IMR-90 (cell line): ENCODE measurements around the gene LYRM2. TPM values are rescaled to one million over a fixed set of nuclear protein-coding genes. Genes with fewer than 3 reads are reported as not detected.

Experiments used
- ATAC-seq: fragments of 200-7000 bp; cut with Tn5 transposase; 2 replicates; pipeline ENCODE4 v1.9.1; 2020; ENCODE audit warnings: low read depth, mild to moderate bottlenecking, moderate library complexity
- BruUV-seq: library from RNA; stranded (reverse); fragments of 400-500 nt; replicated peaks from 2 replicates; lab custom pipeline; 2021; lab: Mats Ljungman, UMichigan
- CTCF ChIA-PET: fragments of 300-600 bp; formaldehyde crosslinking; extraction: SDS; loops from one replicate; lab custom pipeline; 2021; ENCODE audit warnings: antibody characterized with exemption; lab: Yijun Ruan, JAX
- POLR2A ChIA-PET: fragments of 300-600 bp; sonication (Branson Sonifier 250); formaldehyde crosslinking; loops from one replicate; lab custom pipeline; 2022; ENCODE audit warnings: antibody characterized with exemption; ENCODE audit not compliant: unreplicated experiment; lab: Charles Lee
- DNase-seq: peaks from one replicate; pipeline ENCODE4 v3.0.0; 2013
- H2AFZ ChIP-seq: replicated peaks from 2 replicates; pipeline ENCODE3; 2013; ENCODE audit warnings: low read length, mild to moderate bottlenecking; ENCODE audit not compliant: poor library complexity
- H2AK5ac ChIP-seq: 2 replicates; pipeline ENCODE4 v1.6.1; 2013; ENCODE audit warnings: low read depth, low read length, inconsistent platforms
- H2AK9ac ChIP-seq: replicated peaks from 2 replicates; pipeline ENCODE3; 2013; ENCODE audit warnings: mild to moderate bottlenecking, low read depth, low read length, moderate library complexity; ENCODE audit not compliant: poor library complexity
- H2BK120ac ChIP-seq: 2 replicates; pipeline ENCODE4 v1.6.1; 2013; ENCODE audit warnings: low read depth, low read length, inconsistent platforms
- H2BK15ac ChIP-seq: 3 replicates; pipeline ENCODE4 v1.6.1; 2013; ENCODE audit warnings: low read depth, low read length, inconsistent platforms
- H2BK20ac ChIP-seq: 2 replicates; pipeline ENCODE4 v1.6.1; 2013; ENCODE audit warnings: low read depth, mild to moderate bottlenecking, inconsistent platforms, low read length, moderate library complexity
- H2BK5ac ChIP-seq: 2 replicates; pipeline ENCODE4 v1.6.1; 2013; ENCODE audit warnings: mild to moderate bottlenecking, low read depth, low read length, inconsistent platforms; ENCODE audit not compliant: poor library complexity, severe bottlenecking
- H3K14ac ChIP-seq: replicated peaks from 2 replicates; pipeline ENCODE4 v1.6.1; 2013; ENCODE audit warnings: low read depth, low read length, inconsistent platforms
- H3K18ac ChIP-seq: 2 replicates; pipeline ENCODE4 v1.6.1; 2013; ENCODE audit warnings: low read depth, low read length, control low read depth
- H3K23ac ChIP-seq: 2 replicates; pipeline ENCODE4 v1.6.1; 2013; ENCODE audit warnings: low read depth, low read length, inconsistent platforms
- H3K27ac ChIP-seq: 2 replicates; pipeline ENCODE4 v1.5.1; 2013; ENCODE audit warnings: mild to moderate bottlenecking, control low read depth, low read length; ENCODE audit not compliant: insufficient read depth
- H3K27me3 ChIP-seq: 2 replicates; pipeline ENCODE4 v1.6.1; 2013; ENCODE audit warnings: low read length; ENCODE audit not compliant: control insufficient read depth, insufficient read depth
- H3K36me3 ChIP-seq: 2 replicates; pipeline ENCODE4 v1.6.1; 2013; ENCODE audit warnings: low read length, mixed read lengths; ENCODE audit not compliant: control insufficient read depth, insufficient read depth
- H3K4ac ChIP-seq: 2 replicates; pipeline ENCODE4 v1.6.1; 2013; ENCODE audit warnings: low read depth, low read length, inconsistent platforms
- H3K4me1 ChIP-seq: 2 replicates; pipeline ENCODE4 v1.6.1; 2013; ENCODE audit warnings: low read length, mixed read lengths; ENCODE audit not compliant: control insufficient read depth, insufficient read depth
- H3K4me2 ChIP-seq: 2 replicates; pipeline ENCODE4 v1.6.1; 2013; ENCODE audit warnings: low read depth, mild to moderate bottlenecking, control low read depth, low read length, moderate library complexity
- H3K4me3 ChIP-seq: 2 replicates; pipeline ENCODE4 v1.5.1; 2013; ENCODE audit warnings: low read depth, mild to moderate bottlenecking, control low read depth, low read length, moderate library complexity; ENCODE audit not compliant: insufficient read depth
- H3K56ac ChIP-seq: 2 replicates; pipeline ENCODE4 v1.6.1; 2013; ENCODE audit warnings: low read length, inconsistent platforms; ENCODE audit not compliant: insufficient read depth; ENCODE audit errors: extremely low read depth
- H3K79me1 ChIP-seq, 2 experiments: 2 replicates each; pipeline ENCODE4 v1.6.1; 2013; ENCODE audit warnings: low read length in 2 of 2, inconsistent platforms in 1 of 2, low read depth in 1 of 2
- H3K9ac ChIP-seq: 2 replicates; pipeline ENCODE4 v1.6.1; 2013; ENCODE audit warnings: low read depth, low read length, control low read depth
- H3K9me1 ChIP-seq: 2 replicates; pipeline ENCODE4 v1.6.1; 2013; ENCODE audit warnings: low read length, inconsistent platforms; ENCODE audit not compliant: insufficient read depth
- H3K9me3 ChIP-seq: 2 replicates; pipeline ENCODE4 v1.6.1; 2013; ENCODE audit warnings: low read length; ENCODE audit not compliant: control insufficient read depth, insufficient read depth
- H4K20me1 ChIP-seq: 2 replicates; pipeline ENCODE4 v1.6.1; 2013; ENCODE audit warnings: low read length, inconsistent platforms; ENCODE audit not compliant: insufficient read depth
- H4K5ac ChIP-seq: 2 replicates; pipeline ENCODE4 v1.6.1; 2013; ENCODE audit warnings: mild to moderate bottlenecking, low read depth, low read length, control low read depth
- H4K8ac ChIP-seq, 2 experiments: 2 replicates each; pipeline ENCODE4 v1.6.1; 2013; ENCODE audit warnings: low read depth in 2 of 2, low read length in 2 of 2, control low read depth in 1 of 2, inconsistent platforms in 1 of 2
- H4K91ac ChIP-seq: 2 replicates; pipeline ENCODE4 v1.6.1; 2013; ENCODE audit warnings: low read depth, low read length, inconsistent platforms; ENCODE audit not compliant: insufficient read depth
- USF2 ChIP-seq: fragments of 150-350 bp; IDR thresholded peaks from 2 replicates; pipeline ENCODE4 v1.6.1; 2017; ENCODE audit warnings: mild to moderate bottlenecking, antibody characterized with exemption, low read length, low read depth
- WGBS, 2 experiments: methylation state at CpG; one replicate each; pipeline versions ENCODE4 v1.1.5 to v1.1.7; 2013; ENCODE audit warnings: missing lambda C conversion rate in 2 of 2; ENCODE audit not compliant: insufficient read length in 1 of 2; ENCODE audit errors: extremely low coverage in 2 of 2; 5-methylcytosine and 5-hydroxymethylcytosine counted together
- dilution Hi-C: fragments of 300-500 bp; cut with HindIII; formaldehyde crosslinking; loops from one replicate; pipeline ENCODE4 v1.14.3; 2018; ENCODE audit warnings: low sequenced_read_pairs; ENCODE audit not compliant: unreplicated experiment
- in situ Hi-C: fragments of 300-500 bp; cut with MboI; formaldehyde crosslinking; loops from 3 replicates; pipeline ENCODE4 v1.14.3; 2019; ENCODE audit warnings: low sequenced_read_pairs, inconsistent platforms, mixed read lengths
- intact Hi-C: fragments of 100-400 bp; cut with micrococcal nuclease; formaldehyde crosslinking; loops from 2 replicates; pipeline ENCODE4 v1.10.0; 2022
- polyA plus RNA-seq, 3 experiments: library from polyadenylated mRNA; depleted of rRNA; stranded (reverse); fragments of >200 nt; gene quantifications; 2 replicates each; pipeline ENCODE4 v1.2.3, GENCODE V29; 2012; ENCODE audit warnings: low replicate concordance in 1 of 3
- total RNA-seq: library from RNA; depleted of rRNA; stranded (reverse); fragments of >200 nt; gene quantifications from 2 replicates; pipeline ENCODE4 v1.2.3, GENCODE V29; 2012

LYRM2 gene
- total and polyA plus RNA-seq, 2 of the 4 experiments (the other 2 are of a cell fraction): 14.0 to 24.0 TPM

DNA sequence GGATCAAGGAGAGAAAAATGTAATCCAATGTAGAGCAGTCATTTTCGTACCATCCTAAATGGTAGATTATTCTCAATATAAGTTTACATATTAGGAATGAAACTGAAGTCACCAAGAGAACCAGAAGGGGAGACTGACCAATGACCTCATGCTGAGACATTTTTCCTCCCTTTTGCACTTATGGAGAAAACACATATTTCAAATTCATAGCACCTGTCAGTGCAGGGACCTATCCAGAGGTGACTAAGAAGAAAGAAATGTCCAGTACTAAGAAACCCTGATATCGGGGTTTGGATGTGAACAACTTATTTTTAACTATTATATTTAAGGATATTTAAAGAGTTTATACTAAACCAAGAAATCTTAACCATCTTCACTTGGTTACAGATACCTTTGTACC, 16.6 kb upstream of the LYRM2 start:
- ChIA-PET POLR2A (no interaction called here), CTCF (no interaction called here)
- dilution Hi-C loops: no loop called here
- no peak overlapping the region for H4K8ac ChIP-seq
- no peaks in the 10 kb centered on the region for H4K20me1 ChIP-seq
- H3K14ac ChIP-seq: no peak overlapping the region
- no peak overlapping the region for H3K23ac ChIP-seq
- H3K9me3 ChIP-seq: no peaks in the 10 kb centered on the region
- no peak overlapping the region for H3K18ac ChIP-seq
- no peak overlapping the region for H2AK5ac ChIP-seq
- peaks cover 10% of the 10 kb centered on the region for H3K9me1 ChIP-seq
- in situ Hi-C loops: no loop called here
- no TSS peak for BruUV-seq
- peaks cover 28% of the 10 kb centered on the region for H3K36me3 ChIP-seq
- no peak for TF ChIP-seq USF2
- no peaks in the 10 kb centered on the region for H3K27me3 ChIP-seq
- no peak overlapping the region for H3K27ac ChIP-seq
- no peak overlapping the region for H4K91ac ChIP-seq
- H2BK20ac ChIP-seq: no peak overlapping the region
- no peak overlapping the region for H2BK120ac ChIP-seq
- H3K4me1 ChIP-seq: peaks cover 3% of the 10 kb centered on the region
- intact Hi-C loops: no loop called here
- H3K4me2 ChIP-seq: no peak overlapping the region
- H2BK5ac ChIP-seq: no peak overlapping the region
- no peak overlapping the region for H4K5ac ChIP-seq
- H3K79me1 ChIP-seq: no peaks in the 10 kb centered on the region
- no peak overlapping the region for H3K4me3 ChIP-seq
- H3K4ac ChIP-seq: no peak overlapping the region
- H2BK15ac ChIP-seq: no peak overlapping the region
- H3K9ac ChIP-seq: no peak overlapping the region
- ATAC-seq (peak; percentile 56), DNase-seq (peak; percentile 40)
- no peak overlapping the region for H2AK9ac ChIP-seq
- H2AFZ ChIP-seq: no peak overlapping the region
- no peak overlapping the region for H3K56ac ChIP-seq
- WGBS, 2 experiments: no CpG with 5 or more reads among the region's 2 CpGs
